ENCODE measurements around the gene ADCY4.

Gene ADCY4

GRCh38 chr14:24292118-24292807 is 42.6 kb downstream of the ADCY4 start:
- TF ChIP-seq, protein P1, sequence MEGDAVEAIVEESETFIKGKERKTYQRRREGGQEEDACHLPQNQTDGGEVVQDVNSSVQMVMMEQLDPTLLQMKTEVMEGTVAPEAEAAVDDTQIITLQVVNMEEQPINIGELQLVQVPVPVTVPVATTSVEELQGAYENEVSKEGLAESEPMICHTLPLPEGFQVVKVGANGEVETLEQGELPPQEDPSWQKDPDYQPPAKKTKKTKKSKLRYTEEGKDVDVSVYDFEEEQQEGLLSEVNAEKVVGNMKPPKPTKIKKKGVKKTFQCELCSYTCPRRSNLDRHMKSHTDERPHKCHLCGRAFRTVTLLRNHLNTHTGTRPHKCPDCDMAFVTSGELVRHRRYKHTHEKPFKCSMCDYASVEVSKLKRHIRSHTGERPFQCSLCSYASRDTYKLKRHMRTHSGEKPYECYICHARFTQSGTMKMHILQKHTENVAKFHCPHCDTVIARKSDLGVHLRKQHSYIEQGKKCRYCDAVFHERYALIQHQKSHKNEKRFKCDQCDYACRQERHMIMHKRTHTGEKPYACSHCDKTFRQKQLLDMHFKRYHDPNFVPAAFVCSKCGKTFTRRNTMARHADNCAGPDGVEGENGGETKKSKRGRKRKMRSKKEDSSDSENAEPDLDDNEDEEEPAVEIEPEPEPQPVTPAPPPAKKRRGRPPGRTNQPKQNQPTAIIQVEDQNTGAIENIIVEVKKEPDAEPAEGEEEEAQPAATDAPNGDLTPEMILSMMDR (conservative IDR thresholded peaks at IDR 0.05; ENCODE audit: control insufficient read depth, insufficient read depth, low read depth, low read length), result no peak
- no peak for DNase-seq (ENCODE audit: low read depth)
- H3K4me3 ChIP-seq (ENCODE audit: control insufficient read depth, low read depth, low read length), result no peak overlapping the region

DNA sequence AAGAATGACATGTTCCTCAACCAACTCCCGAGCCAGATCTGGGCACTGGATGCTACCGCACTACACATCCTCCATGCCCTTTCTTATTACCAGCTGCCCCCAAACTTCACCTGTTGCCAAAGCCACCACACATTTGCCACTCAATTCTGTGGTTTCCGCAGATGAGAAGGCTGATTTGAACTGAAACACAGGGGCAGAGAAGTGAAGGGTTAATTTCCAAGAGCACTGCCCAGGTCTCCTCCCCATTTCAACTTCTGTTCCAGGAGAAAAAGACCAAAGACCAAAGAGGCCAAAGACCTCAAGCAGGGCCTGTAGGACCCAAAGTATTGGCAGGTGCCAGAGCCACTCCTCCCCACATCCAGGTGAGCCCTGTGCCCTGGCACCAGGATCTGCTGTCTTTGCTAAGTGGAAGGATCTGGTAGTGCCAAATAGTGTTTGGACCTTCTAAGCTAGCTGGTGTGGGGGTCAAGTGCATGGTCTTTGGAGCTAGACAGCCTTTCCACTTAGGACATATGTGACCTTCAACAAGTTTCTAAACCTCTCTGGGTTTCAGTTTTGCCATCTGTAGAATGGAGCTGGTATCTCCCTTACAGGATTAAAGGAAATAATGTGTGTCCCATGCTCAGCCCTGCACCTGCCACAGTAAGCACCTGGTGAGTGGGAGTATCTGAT is 43.3 kb downstream of the ADCY4 start:
- H3K4me3 ChIP-seq (ENCODE audit: control insufficient read depth, low read depth, low read length), result no peak overlapping the region
- TF ChIP-seq, protein P1 (conservative IDR thresholded peaks at IDR 0.05; ENCODE audit: control insufficient read depth, insufficient read depth, low read depth, low read length), result no peak
- no peak for DNase-seq (ENCODE audit: low read depth)

GRCh38 chr14:24290746-24291145 is 44.1 kb downstream of the ADCY4 start:
- TF ChIP-seq, protein P1 (conservative IDR thresholded peaks at IDR 0.05; ENCODE audit: control insufficient read depth, insufficient read depth, low read depth, low read length), result no peak
- H3K4me3 ChIP-seq (ENCODE audit: control insufficient read depth, low read depth, low read length), result no peak overlapping the region
- DNase-seq (ENCODE audit: low read depth), result no peak

GRCh38 chr14:24289649-24290280 is 45.1 kb downstream of the ADCY4 start:
- TF ChIP-seq, protein P1 (conservative IDR thresholded peaks at IDR 0.05; ENCODE audit: control insufficient read depth, insufficient read depth, low read depth, low read length), result no peak
- no peak for DNase-seq (ENCODE audit: low read depth)

GRCh38 chr14:24286996-24287395 is 47.9 kb downstream of the ADCY4 start:
- TF ChIP-seq, protein P1 (conservative IDR thresholded peaks at IDR 0.05; ENCODE audit: control insufficient read depth, insufficient read depth, low read depth, low read length), result no peak
- no peak overlapping the region for H3K4me3 ChIP-seq (ENCODE audit: control insufficient read depth, low read depth, low read length)
- no peak for DNase-seq (ENCODE audit: low read depth)

More at GRCh38 chr14:24289649-24290280, 45.1 kb downstream of the ADCY4 start:
- no peak overlapping the region for H3K4me3 ChIP-seq (ENCODE audit: control insufficient read depth, low read depth, low read length)

- H3K4me3 ChIP-seq (ENCODE audit: control insufficient read depth, low read depth, low read length), result no peak overlapping the region
- DNase-seq (ENCODE audit: low read depth), result no peak
- TF ChIP-seq, protein P1 (conservative IDR thresholded peaks at IDR 0.05; ENCODE audit: control insufficient read depth, insufficient read depth, low read depth, low read length), result no peak
Observed at GRCh38 chr14:24285351-24285750, 49.5 kb downstream of the ADCY4 start.

All from fibroblast of mammary gland (primary cell).